ENCODE measurements around the gene GDPD5.
A peak's percentile ranks its signal among the peaks of the same experiment; 100 is the strongest.

GDPD5 gene

GRCh38 chr11:75562836-75563484 lies 37.2 kb upstream of the GDPD5 start:
- DNase-seq (ENCODE audit: low read depth): peak; percentile 67
- peak overlapping the region; percentile 99 for H3K4me3 ChIP-seq (ENCODE audit: low read length)
- TF ChIP-seq CTCF (conservative IDR thresholded peaks at IDR 0.05; ENCODE audit: low read length): no peak

DNA sequence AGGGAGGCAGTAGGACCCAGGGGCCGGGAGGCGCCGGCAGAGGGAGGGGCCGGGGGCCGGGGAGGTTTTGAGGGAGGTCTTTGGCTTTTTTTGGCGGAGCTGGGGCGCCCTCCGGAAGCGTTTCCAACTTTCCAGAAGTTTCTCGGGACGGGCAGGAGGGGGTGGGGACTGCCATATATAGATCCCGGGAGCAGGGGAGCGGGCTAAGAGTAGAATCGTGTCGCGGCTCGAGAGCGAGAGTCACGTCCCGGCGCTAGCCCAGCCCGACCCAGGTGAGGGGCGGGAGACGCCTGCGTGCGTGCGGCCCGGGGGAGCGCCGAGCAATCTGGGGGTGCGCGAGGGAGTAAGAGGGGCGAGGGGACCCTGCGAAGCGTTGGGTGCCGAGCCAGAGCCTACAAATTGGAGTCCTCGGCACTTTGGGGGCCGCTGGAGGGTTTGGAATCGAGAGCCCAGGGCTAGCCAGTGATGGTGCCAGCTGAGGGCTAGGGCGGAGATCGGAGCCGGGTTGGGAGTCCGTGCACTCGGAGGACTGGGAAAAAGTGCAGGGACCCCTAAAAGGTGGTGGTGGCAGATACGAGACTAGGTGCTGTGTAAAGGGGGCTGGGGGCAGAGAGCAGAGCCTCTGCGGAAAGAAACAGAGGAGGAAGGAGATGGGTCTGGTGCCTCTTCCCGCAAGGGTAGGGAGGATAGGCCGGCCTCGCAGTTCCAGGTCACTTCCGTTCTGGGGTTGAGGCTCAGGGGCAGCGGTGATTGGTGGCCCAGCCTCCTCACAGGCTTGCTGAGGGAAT lies 36.5 kb upstream of the GDPD5 start, which contains the start of gene SERPINH1:
Gene SERPINH1 (plus strand): TSS at position 206 of the 788 bp plus-strand sequence. CDS start 4,097 bp downstream, outside the sequence.
- peak; percentile 90 for DNase-seq (ENCODE audit: low read depth)
- peak within 1 kb of the TSS; percentile 99 for H3K4me3 ChIP-seq (ENCODE audit: low read length)
- TF ChIP-seq CTCF (conservative IDR thresholded peaks at IDR 0.05; ENCODE audit: low read length): no peak

DNA sequence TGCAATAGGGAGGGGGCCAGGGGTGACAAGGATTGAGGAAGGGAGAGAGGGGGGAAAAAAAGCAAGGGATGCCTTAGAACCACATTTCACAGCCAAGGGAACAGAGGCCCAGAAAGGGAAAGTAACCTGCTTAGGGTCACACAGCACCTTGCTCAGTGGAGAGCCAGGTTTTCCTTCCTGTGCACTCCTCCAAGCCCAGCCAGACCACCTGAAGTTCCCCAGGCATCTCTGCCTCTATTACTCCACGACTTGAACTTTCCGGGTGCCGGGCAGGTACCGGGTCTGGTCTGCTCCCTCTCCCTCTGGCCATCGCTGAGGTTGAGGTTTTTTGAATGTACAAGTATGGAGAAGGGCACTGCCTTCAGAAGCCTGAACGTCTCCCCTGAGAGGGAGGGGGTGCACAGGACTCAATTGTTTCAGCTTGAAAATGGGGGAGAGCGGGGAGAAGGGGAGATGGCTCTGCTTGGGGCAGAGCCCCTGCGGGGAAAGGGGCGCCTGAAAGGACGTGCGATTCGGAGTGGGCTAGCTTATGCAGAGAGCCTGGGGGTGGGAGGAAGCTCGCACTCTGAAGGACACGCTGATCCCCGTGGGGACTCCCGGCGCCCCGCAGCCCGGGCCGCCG lies 35.8 kb upstream of the GDPD5 start:
- no peak for TF ChIP-seq CTCF (conservative IDR thresholded peaks at IDR 0.05; ENCODE audit: low read length)
- no peak for DNase-seq (ENCODE audit: low read depth)
- peak overlapping the region; percentile 99 for H3K4me3 ChIP-seq (ENCODE audit: low read length)

DNA sequence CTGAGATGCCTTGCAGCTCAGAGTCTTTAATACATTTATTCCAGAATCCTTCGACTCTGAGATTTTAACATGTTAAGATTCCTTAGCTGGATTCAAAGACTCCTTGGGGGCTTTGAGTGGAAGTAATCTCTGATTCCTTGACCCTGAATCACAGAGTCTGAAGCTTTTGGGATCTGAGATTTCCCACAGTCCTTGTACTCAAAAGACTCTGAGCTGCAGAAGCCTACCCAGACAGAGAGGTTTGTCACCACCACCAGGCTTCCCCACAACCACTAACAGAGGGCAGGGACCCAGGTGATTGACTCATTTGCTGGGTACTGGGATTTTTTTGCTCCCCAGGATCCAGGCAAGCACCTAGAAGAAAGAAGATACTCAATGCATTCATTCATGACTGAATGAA lies 34.9 kb upstream of the GDPD5 start:
- TF ChIP-seq CTCF (conservative IDR thresholded peaks at IDR 0.05; ENCODE audit: low read length): peak; percentile 11; the same call in 1 of the 2 replicates
- H3K4me3 ChIP-seq (ENCODE audit: low read length): no peak overlapping the region
- peak; percentile 68 for DNase-seq (ENCODE audit: low read depth)

DNA sequence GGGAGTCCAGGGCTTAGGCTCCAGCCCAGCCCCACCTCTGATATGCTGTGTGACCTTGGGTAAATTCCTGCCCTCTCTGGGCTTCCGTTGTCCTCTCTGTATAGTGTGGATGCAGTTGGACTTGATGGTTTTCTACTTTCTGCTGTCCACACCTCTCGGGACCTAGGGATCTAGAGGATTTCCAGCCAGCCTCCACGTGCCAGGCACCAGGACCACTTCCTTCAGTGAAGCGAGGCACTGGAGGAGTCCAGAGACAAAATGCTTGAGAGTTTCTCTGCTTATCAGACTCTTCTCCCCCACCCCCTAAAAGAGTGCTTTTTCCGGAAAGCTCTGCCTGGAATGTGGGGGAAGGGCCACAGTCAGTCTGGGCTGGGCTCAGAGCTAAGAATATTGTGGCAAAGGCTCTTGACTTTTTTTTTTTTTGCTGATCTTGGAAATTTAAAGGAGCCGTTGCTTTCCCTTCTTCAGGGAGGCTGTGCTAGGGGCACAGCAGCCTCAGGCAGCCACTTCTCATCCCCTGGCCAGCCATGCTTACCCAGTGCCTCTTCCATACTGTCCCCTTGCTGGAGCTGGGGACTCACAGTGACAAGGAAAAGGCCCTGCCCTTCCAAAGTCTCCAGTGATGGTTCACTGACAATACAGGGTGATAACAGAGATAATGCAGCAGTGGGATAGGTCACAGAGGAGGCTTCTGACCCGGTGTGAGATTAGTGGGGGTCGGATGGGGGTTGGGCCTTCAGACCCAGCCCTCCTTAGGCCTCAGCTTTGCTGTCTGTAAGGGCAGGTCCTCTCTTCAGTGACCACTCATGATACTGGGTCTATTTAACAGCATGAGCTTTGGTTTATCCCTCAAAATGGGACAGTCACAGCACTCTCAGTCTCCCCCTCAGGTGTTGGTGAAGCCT lies 33.5 kb upstream of the GDPD5 start:
- no peak for TF ChIP-seq CTCF (conservative IDR thresholded peaks at IDR 0.05; ENCODE audit: low read length)
- H3K4me3 ChIP-seq (ENCODE audit: low read length): peak overlapping the region; percentile 54
- peak; percentile 87 for DNase-seq (ENCODE audit: low read depth)

- TF ChIP-seq CTCF (conservative IDR thresholded peaks at IDR 0.05; ENCODE audit: low read length): no peak
- peak overlapping the region; percentile 54 for H3K4me3 ChIP-seq (ENCODE audit: low read length)
- peak; percentile 96 for DNase-seq (ENCODE audit: low read depth)
Measured at GRCh38 chr11:75557666-75558494, 32.1 kb upstream of the GDPD5 start.

All from AG10803 (cell line).